HS-5 (cell line): ENCODE results near the gene FGF11.
A peak's percentile ranks its signal among the peaks of the same experiment; 100 is the strongest.
"Not testable (repeated sequence)": the region's sequence is repeated elsewhere in the genome, so short reads cannot be mapped to it uniquely, and the experiment has no call there.

ENCODE experiments used
- DNase-seq: peaks from one replicate; pipeline ENCODE4 v3.0.0-alpha.2; 2012; ENCODE audit warnings: low read depth

FGF11 gene

DNA sequence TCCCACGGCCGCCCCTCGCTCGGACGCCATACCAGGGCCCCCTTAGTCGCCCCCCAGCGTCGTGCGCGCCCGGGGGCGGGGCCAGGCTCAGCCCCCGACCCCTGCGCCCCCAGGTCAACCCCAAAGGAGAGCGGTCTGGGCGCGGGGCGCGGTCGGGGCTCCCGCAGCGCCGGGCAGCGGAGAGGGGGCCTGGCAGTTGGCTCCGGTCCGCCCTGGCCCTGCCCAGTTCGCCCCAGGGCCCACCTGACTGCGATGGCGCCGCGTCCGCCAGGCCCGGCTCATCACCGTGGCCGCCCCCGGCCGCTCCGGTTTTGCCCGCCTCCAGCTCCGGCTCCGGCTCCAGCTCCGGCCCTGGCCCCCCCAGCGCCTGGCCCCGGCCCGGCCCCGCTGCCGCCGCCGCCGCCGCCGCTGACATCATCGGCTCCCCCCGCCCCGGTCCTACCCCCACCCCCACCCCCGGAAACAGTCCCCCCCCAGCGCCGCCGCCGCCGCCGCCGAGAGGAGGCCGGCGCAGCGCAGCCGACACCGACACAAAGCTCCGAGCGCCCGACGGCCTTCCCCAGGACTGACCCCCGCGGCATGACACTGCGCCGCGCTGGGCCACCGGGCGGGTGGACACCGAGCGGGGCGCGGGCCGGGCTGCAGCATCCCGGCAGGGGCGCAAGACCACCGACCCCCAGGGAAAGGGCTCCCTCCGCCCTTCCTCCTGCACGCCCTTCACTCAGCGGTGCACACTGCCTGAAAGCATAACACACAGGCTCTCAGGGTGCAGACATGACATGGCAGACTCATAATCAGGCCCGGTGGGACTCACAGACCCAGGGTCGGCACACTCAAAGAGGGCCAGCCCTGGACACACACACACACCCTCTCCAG is 40.1 kb downstream of the FGF11 start, which contains the start of gene ZBTB4:
ZBTB4 (minus strand) TSS at position 419 of the 876 bp plus-strand sequence. CDS start 12,830 bp downstream, outside the sequence.
- no peak for DNase-seq

DNA sequence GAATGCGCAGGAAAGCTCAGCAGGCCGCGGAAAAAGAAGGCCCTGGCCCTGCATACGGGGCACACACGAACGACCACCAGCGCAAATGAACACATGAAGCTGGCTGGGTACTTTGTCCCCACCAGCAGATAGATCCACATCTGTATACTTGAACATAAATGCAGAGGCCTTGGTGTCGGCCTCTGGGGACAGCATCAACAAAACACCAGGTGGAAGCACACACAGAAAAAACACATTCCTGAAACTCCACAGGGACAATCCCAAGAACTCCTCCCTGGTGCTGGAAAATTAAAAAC is 40.7 kb downstream of the FGF11 start:
- DNase-seq = no peak

DNA sequence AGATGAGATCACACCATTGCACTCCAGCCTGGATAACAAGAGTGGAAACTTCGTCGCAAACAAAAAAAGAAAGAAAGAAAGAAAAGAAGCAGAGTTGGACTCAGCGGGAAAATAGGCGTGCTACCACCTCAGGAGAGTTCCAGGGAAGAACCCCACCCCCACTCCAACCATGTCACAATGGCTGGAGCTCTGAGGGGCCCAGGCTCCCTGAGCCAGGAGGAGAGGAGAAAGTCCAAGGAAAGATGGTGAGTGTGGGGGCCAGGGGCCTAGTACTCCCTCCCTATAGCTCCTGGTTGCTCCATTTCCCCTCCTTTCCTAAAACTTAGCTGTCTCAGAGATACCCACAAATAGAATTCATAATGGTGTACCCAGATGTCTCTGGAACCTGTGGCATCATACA is 42.0 kb downstream of the FGF11 start, which contains the start of gene SLC35G6:
SLC35G6 (plus strand) TSS at position 172 of the 400 bp plus-strand sequence; CDS start at position 243, 71 bp downstream.
- not testable (repeated sequence) for DNase-seq

DNA sequence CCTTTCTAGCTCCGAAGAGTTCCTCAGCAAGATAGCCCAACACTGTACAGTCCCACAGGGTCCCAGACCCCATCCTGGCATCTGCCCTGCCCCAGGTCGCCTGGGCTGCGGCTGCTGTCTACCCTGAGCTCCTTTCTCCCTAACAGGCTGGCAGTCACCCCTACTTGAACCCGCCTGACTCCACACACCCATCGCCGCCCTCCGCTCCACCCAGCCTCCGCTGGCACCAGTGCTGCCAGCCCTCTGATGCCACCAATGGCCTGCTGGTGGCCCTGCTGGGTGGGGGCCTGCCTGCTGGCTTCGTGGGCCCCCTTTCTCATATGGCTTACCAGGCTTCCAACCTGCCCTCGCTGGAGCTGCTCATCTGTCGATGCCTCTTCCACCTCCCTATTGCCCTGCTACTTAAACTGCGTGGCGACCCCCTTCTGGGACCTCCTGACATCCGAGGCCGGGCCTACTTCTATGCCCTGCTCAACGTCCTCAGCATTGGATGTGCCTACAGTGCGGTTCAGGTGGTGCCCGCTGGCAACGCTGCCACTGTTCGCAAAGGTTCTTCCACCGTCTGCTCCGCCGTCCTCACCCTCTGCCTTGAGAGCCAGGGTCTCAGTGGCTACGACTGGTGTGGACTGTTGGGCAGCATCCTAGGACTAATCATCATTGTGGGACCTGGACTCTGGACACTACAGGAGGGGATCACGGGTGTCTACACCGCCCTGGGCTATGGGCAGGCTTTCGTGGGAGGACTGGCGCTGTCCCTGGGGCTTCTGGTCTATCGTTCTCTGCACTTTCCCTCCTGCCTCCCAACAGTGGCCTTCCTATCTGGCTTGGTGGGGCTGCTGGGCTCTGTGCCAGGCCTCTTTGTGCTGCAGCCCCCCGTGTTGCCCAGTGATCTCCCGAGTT is 42.8 kb downstream of the FGF11 start:
- not testable (repeated sequence) for DNase-seq

DNA sequence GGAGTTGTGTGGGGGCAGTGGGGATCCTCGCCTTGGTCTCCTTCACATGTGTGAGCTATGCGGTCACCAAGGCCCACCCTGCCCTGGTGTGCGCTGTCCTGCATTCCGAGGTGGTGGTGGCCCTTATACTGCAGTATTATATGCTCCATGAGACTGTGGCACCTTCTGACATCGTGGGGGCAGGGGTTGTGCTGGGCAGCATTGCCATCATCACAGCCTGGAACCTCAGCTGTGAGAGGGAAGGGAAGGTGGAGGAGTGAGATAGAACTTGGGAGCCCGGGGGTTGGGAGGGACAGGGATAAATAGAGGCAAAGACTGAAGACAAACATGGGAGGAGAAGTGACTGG is 43.4 kb downstream of the FGF11 start:
- DNase-seq = not testable (repeated sequence)

DNA sequence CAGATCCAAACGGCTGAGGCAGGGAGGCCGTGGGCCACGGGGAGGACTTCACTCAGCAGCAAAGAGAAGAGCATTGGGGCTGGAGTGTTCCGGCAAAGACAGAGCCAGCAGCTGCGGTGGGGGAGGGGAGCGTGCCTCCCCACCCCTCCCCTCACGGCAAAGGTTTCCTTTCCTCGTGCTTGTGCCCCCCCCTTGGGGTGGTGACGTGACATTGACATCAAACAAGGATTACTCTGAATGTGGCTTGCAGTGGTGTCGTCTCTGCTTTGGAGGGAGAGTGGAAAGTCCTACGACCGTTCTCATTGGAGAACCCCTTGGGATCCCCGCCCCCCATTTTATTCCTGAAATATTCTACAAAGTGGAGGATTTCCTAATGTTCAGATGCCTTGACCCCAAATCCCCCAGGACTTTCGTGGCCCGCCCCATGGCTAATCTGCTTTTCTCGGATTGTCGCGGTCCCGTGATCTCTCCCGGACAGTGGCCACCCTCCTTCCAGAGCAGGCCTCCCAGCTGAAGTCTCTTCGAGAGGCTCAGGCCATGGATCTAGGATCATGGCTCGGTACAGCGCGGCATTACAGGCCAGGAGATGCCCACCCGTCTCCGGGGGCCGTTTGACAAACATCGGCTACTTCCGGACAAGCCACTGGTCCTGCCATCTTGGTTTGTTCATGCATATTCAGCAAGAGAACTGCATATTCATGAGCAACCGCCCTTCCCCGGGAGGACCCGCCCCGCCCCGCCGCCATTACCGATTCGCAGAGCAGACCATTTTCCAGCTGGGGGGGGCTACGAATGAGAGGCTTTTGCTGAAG is 44.1 kb downstream of the FGF11 start:
- peak; percentile 53 for DNase-seq

DNA sequence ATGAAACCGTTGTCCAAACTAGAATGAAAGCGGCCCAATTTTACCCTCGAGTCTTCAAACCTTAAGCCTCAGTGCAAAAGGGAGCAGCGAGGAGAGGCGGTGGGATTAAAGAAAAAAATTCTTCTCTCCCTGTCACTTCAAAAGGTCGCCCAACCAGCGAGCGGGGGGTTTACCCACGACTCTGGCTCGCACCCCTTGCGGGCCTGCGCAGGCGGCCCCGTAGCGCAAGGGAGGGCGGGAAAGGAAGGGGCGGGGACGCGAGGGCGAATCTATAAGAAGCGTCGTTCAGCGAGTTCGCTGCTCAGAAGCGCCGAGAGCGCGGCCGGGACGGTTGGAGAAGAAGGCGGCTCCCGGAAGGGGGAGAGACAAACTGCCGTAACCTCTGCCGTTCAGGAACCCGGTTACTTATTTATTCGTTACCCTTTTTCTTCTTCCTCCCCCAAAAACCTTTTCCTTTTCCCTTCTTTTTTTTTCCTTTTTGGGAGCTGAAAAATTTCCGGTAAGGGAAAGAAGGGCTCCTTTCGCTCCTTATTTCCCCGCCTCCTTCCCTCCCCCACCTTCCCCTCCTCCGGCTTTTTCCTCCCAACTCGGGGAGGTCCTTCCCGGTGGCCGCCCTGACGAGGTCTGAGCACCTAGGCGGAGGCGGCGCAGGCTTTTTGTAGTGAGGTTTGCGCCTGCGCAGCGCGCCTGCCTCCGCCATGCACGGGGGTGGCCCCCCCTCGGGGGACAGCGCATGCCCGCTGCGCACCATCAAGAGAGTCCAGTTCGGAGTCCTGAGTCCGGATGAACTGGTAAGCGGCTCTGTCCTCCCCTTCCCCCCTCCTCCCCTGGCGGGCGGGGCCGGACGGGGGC is 45.0 kb downstream of the FGF11 start, which contains the start of gene POLR2A:
POLR2A (plus strand) TSS at position 300 of the 852 bp plus-strand sequence.
- peak; percentile 94 for DNase-seq

DNA sequence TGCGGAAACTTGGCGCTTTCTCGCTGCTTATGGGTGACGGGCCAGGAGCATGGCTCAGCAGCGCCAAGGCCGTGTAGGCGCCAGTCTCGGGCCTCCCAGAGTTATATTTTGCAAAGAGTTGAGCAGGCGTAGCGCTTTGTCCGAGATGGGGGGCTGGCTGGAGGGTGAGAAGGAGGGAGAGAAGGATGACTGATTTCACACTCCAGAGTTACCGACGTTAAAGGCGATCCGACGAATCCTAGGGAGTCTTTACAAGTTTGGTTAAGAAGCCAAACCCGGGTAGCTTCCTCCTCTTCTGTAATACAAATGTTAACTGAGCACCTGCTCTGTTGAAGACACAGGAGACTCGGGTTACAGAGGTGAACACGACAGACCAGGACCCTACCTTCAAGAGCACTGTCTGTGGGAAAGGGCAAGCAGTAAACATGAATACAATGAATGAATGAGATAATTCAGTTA is 45.6 kb downstream of the FGF11 start:
- DNase-seq = no peak

DNA sequence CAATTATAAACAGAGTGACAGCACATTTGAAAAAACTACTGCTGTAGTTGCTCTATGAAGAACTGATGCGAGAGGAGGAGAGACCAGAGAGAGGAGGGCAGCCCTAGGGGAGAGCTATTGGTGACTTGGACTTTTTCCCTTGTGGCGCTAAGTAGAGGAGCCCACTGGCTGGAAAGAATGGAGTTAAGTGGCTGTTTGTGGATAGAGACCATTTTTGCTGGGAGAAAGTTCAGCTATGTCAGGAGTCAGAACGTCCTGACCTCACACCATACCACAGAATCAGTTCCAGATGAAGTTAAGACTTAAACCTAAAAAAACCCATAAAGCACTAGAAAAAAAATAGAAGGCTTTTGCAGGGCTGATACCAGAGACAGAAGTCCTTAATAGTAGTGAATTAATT is 46.9 kb downstream of the FGF11 start:
- no peak for DNase-seq

DNA sequence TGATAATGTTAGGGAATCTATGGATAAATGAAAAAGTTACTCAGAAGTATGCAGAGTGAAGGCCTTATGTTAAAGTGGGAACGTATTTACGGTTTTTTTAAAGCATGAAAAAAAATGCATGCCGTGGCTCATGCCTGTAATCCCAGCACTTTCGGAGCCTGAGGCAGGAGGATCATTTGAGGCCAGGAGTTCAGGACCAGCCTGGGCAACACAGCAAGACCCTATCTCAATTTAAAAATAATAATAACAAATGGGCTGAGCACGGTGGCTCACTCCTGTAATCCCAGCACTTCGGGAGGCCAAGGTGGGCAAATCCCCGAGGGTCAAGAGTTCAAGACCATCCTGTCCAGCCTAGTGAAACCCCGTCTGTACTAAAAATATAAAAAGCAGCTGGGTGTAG is 50.8 kb downstream of the FGF11 start:
- no peak for DNase-seq

DNA sequence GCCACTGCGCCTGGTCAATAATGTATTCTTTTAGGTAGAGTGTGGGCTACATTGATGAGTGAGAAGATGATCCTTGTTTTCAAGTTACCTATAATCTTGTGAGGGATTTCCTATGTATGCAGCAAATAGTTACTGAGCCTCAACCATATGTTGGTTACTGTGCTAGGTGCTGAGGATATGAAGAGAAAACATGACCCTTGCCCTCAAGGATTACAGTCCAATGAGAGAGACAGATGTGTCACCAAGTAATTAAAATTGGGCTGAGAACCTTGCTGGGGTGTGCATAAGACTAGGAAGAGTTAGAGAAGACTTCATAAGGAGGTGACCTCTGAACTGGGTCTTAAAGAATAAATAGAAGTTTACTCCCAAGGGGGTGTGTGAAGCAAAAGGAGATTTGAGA is 52.3 kb downstream of the FGF11 start:
- DNase-seq = no peak

DNA sequence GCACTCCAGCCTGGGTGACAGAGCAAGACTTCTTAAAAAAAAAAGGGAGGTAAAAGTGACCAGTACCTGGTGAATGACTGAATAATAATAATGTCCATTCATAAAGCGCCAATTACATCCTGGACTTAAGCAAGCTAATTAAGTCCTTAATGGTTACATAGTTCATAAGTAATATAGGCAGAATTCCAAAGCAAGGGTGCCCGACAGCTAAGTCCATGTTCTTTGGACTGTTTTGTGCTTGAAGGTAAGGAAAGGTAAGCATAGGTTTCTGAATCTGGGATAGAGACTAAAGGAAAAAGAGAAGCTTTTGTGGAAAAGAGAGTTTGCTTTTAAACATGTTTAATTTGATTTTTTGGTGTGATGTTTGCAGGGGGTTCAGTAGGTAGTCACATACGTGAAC is 54.6 kb downstream of the FGF11 start:
- DNase-seq = no peak
